NB4 (cell line): Measurements from ENCODE around the gene LGALS7.

Source experiments
- CTCF ChIP-seq: IDR thresholded peaks from one replicate; pipeline ENCODE4 v1.5.1; 2012; ENCODE audit warnings: low read depth, low read length
- MYC ChIP-seq: IDR thresholded peaks from 2 replicates; pipeline ENCODE4 v1.6.1; 2011; ENCODE audit warnings: low read depth, low read length
- POLR2A ChIP-seq: IDR thresholded peaks from 2 replicates; pipeline ENCODE4 v1.6.1; 2011; ENCODE audit warnings: mild to moderate bottlenecking; ENCODE audit not compliant: insufficient read length; ENCODE audit errors: extremely low read depth
- TF ChIP-seq, protein P1 (sequence below): IDR thresholded peaks from 2 replicates; pipeline ENCODE4 v1.6.1; 2011; ENCODE audit warnings: low read depth, low read length

GRCh38 chr19:38769635-38770211 lies 3.6 kb downstream of the LGALS7 start:
- TF ChIP-seq CTCF (no peak), POLR2A (no peak), MYC (no peak)
- TF ChIP-seq, protein P1, sequence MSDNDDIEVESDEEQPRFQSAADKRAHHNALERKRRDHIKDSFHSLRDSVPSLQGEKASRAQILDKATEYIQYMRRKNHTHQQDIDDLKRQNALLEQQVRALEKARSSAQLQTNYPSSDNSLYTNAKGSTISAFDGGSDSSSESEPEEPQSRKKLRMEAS, result no peak
